Stimulated activated CD8-positive, alpha-beta memory T cell treated with anti-CD3 and anti-CD28 coated beads, Interleukin-7, amount 100 ng/mL, for 1 hour (primary cell): ENCODE measurements around the gene CENPP.

Experiments used
- DNase-seq, 2 donors: peaks; one replicate each; pipeline ENCODE4 v3.0.0-alpha.2; 2020; ENCODE audit warnings: low read depth in 2 of 2

CENPP gene

GRCh38 chr9:92325269-92325990 is at the start of gene CENPP, which contains the start of gene NOL8:
CENPP (plus strand) TSS chr9:92325953.
NOL8 (minus strand) TSS chr9:92325350; CDS start chr9:92324161, 1,189 bp downstream.
- DNase-seq: peak; percentile 56 to 59

- no peak for DNase-seq
Measured at GRCh38 chr9:92276331-92277032, 49.3 kb upstream of the CENPP start.

DNA sequence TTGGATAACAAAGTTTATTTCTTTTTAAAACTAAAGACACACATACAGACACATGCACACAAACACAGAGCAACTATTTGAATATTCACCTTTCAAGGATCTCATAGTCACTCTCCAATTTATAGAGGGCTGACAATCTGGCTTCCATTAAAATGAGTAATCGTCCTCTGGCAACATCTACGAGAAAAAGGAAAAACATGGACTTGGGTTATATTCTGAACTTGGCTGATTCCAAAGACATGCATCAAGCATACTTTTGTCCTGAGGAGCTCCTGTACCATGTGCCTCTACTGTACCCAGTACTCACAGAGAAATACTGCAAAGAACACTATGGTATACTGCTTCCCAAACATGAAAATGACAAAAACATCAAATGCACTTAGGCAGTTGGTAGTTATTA is 47.6 kb upstream of the CENPP start:
- no peak for DNase-seq

- DNase-seq: no peak
Measured at GRCh38 chr9:92279302-92279701, 46.5 kb upstream of the CENPP start.

DNA sequence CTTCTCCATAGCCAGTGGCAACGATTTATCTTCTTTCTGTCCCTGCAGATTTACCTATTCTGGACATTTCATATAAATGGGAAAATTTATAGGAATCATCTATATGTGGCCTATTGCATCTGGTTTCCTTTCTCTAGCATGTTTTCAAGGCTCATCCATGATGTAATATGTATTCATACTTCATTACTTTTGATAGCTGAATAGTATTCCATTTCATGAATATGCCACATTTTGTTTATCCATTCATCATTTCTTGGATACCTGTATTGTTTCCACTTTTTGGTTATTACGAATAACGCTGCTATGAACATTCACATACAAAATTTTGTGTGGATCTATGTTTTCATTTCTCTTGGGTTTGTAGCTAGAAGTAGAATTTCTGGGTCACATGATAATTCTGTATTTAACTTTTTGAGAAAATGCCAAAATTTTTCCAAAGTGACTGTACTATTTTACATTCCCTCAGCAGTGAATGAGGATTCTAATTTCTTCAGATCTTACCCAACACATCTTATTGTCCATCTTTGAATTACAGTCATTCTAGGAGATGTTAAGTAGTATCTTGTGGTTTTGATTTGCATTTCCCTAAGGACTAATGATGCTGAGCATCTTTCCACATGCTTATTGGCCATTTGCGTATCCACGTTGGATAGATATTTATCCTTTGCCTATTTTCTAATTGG is 35.9 kb upstream of the CENPP start:
- DNase-seq: no peak

GRCh38 chr9:92290785-92291429 is 34.8 kb upstream of the CENPP start:
- no peak for DNase-seq

- DNase-seq: no peak
Measured at GRCh38 chr9:92291577-92291976, 34.2 kb upstream of the CENPP start.

- DNase-seq: no peak
Measured at GRCh38 chr9:92292338-92293074, 33.2 kb upstream of the CENPP start.

DNA sequence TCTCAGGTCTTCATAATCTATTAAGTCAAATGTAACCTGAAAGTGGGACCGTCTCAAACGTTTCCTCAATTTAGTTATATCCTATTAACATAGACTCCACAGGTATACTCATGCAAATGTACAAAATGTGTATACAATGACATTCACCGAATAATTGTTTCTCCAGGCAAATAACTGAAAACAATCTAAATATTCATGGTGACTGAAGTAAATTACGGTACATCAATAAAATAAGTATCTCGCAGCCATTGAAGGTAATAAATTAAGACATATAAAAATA is 32.7 kb upstream of the CENPP start:
- DNase-seq: no peak

DNA sequence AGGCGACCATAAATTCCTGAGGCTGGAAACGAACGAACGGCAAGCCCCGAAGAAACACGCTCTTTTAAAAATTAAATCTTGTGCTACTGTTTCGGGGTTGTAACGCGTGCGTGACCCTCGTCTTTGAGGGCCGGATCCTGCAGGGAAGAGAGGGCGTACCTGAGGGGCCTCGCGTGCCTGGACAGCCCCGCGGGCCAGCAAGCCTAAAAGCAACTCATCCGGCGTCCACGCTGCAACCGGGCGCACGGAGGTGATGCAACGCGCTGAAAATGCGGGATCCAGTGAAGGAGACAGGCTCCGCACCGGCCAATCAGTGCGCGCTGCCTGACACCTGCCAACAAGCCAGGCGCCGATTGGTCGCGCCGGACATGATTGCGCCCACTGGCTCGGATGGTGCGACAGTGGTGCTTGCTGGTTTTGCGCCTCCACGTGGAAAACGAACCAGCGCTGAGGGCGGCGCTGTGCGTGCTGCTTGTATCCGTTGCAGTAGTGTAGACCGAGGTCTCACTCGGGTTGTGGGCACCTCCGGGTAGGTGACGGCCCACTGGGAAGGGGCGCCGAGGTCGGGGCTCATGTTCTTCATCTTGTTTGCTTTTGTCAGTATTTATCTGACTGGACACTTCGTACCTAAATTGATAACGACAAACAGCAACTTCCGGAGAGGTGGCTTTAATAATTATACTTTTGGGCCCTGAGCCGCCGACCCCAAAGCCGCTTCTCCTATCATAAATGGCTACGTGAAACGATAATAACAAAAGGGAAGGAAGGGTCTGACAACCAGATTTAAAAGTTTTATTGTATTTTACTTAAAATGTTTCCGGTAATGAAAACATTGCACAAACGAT is 32.1 kb upstream of the CENPP start, which contains the start of gene IARS1:
Gene IARS1 (minus strand): TSS at position 246 of the 845 bp plus-strand sequence. CDS start 4,278 bp downstream, outside the sequence.
- DNase-seq: peak; percentile 100

GRCh38 chr9:92294297-92294676 is 31.5 kb upstream of the CENPP start:
- DNase-seq: no peak

DNA sequence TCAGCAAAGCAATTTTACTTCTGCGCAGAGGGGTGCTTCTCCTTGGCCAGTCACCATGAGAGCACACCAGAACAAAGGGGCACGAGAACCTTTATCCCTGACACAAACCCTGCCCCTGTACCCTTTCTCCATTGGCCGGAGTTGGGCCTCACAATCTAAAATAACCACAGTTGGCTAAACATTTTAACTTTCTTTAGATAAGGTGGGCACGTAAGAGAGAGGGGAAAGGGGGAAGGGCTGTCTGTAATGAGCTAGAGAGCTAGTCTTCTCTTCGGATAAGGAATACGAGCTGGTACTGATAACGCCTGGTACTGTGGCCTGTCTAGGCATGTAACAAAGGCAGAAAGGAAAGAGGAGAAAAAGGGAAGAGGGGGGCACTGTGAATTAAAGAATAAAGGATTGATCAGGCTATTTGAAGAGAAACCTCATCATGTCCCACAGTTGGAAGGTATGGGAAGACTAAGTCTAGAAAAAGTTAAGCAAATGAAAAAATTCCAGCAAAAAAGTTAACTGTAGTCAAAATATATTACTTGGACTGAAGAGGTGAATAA is 30.4 kb upstream of the CENPP start:
- no peak for DNase-seq

DNA sequence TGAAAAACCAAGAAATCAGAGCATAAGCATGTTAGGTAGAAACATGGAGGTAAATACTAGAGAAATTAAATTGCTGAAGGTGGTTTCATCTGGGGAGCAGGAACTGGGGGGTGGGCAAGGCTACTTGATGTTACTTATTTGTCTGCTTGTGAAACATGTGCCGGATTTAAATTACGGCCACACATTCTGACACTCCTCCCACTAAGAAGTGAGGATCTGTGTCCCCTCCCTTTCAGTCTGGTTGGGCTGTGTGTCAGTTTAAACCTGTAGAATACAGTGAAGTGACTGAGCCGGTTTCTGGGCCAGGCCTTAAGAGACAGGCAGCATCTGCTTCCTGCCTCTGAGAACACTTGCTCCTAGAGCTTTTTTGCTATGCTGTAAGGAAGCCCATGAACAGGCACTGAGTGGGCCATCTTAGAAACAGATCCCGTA is 29.9 kb upstream of the CENPP start:
- DNase-seq: no peak

GRCh38 chr9:92297611-92298010 is 28.1 kb upstream of the CENPP start:
- no peak for DNase-seq

DNA sequence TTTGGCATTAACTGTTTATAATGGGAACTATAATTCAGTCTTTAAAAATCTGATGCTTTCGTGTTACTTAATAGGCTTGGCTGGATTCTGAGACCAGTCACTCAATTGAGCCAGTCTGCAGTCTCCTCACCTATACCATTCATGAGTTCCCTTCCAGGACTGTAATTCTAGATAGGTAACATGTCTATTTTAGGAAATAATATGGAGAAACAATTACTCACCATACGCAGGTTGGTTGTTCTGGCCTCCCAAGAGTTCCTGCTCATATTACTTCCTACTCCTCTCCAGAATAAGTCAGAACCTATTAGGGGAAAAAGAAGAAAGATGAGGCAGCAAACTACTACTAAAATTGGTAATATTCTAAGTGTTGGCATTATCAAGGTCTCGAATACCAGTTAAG is 27.7 kb upstream of the CENPP start:
- no peak for DNase-seq

DNA sequence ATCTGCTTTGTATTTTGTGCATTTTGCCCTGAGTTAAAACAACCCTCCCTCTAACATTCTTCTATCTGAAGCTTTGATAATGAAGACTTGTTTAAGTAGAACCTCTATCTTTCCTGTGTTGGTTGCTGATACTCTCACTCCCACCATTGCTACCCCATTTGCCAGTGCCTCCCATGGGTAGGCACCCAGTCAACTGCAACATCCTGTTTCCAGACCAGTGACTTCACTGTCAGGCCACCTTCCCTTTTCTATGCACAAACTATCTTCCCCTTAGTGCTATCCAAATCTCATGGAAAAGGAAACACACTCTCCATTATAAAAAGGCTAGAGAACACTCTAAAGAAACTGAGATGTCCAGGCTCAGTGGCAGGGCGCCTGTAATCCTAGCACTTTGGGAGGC is 26.6 kb upstream of the CENPP start:
- no peak for DNase-seq

GRCh38 chr9:92300936-92301335 is 24.8 kb upstream of the CENPP start:
- DNase-seq: no peak

DNA sequence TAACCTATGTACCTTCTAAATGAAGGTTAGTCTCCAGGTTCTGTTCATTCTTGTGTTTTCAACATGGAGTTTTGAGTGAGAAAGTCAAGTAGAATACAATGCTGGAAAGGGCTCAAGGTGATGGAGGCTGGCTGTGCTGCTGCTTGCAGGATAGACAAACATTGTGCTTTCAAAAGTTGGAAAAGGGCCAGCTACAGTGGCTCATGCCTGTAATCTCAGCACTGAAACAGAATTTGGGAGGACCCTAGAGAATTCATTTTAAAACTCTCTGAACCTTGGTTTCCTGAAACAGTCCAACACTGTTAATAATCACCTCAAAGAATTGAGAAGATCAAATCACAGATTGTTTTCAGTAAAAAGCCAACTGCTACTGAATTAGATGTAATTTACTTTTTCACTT is 16.9 kb upstream of the CENPP start:
- no peak for DNase-seq

GRCh38 chr9:92310562-92310961 is 15.2 kb upstream of the CENPP start:
- no peak for DNase-seq

- no peak for DNase-seq
Measured at GRCh38 chr9:92312887-92313623, 12.7 kb upstream of the CENPP start.
